Measurements from ENCODE around the gene KCNH5.

KCNH5 gene

GRCh38 chr14:62736048-62737043 is 308.9 kb downstream of the KCNH5 start:
- DNase-seq: no peak

GRCh38 chr14:62734831-62735230 is 310.4 kb downstream of the KCNH5 start:
- no peak for DNase-seq

- no peak for DNase-seq
Observed at GRCh38 chr14:62722406-62722805, 322.9 kb downstream of the KCNH5 start.

- DNase-seq: no peak
Observed at GRCh38 chr14:62718629-62719028, 326.6 kb downstream of the KCNH5 start.

GRCh38 chr14:62711351-62712023 is 333.8 kb downstream of the KCNH5 start:
- DNase-seq: no peak

GRCh38 chr14:62710811-62711210 is 334.4 kb downstream of the KCNH5 start:
- no peak for DNase-seq

GRCh38 chr14:62709773-62710172 is 335.5 kb downstream of the KCNH5 start:
- no peak for DNase-seq

- DNase-seq: no peak
Observed at GRCh38 chr14:62706217-62706616, 339.0 kb downstream of the KCNH5 start.

- no peak for DNase-seq
Observed at GRCh38 chr14:62697461-62697860, 347.8 kb downstream of the KCNH5 start.

GRCh38 chr14:62696929-62697328 is 348.3 kb downstream of the KCNH5 start:
- DNase-seq: no peak

GRCh38 chr14:62696331-62696924 is 348.8 kb downstream of the KCNH5 start:
- no peak for DNase-seq

GRCh38 chr14:62694075-62694474 is 351.2 kb downstream of the KCNH5 start:
- DNase-seq: no peak

GRCh38 chr14:62692490-62693106 is 352.7 kb downstream of the KCNH5 start:
- no peak for DNase-seq

GRCh38 chr14:62691647-62692489 is 353.4 kb downstream of the KCNH5 start:
- DNase-seq: no peak

GRCh38 chr14:62689733-62690132 is 355.5 kb downstream of the KCNH5 start:
- DNase-seq: no peak

GRCh38 chr14:62687818-62688217 is 357.4 kb downstream of the KCNH5 start:
- DNase-seq: no peak

GRCh38 chr14:62684376-62684775 is 360.9 kb downstream of the KCNH5 start:
- no peak for DNase-seq

- no peak for DNase-seq
Observed at GRCh38 chr14:62682208-62682607, 363.1 kb downstream of the KCNH5 start.

GRCh38 chr14:62674563-62675237 is 370.6 kb downstream of the KCNH5 start:
- DNase-seq: no peak

GRCh38 chr14:62673014-62673755 is 372.1 kb downstream of the KCNH5 start:
- DNase-seq: no peak

GRCh38 chr14:62670526-62670925 is 374.7 kb downstream of the KCNH5 start:
- no peak for DNase-seq

Measured in NCI-H524 (cell line).